ENCODE data around the gene DUSP5.

DUSP5 gene

DNA sequence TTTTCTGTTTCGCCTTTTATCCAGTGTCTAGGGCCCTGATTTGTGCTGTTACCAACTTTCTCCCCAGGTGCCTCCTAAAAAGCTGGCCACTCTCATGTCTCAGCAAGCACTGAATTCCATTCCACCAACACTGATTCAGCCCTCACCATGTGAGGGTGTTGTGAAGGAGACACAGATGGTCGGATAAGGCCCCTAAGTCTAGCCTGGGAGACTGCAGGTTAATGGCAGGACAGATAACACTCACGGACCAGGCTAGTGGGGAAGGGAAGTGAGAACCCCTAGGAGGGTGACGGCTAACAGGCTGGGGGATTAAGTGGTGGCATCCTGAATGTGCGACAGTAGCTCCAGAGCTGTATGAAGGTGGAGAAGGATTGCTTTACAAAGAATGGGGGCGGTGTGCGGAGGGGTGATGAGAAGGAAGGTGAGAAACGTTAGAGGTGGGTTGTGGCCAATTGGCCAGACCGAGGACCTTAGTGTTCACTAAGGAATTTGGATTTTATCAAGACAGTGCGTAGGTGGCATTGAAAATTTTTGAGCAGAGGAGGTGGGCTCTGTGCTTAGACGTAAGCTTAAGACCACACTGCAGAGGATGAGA is 3.8 kb upstream of the DUSP5 start:
- no peaks in the 10 kb centered on the region; the same call in 1 of the 2 replicates for H3K36me3 ChIP-seq (replicated peaks; ENCODE audit: insufficient read depth, low read length)
- no peaks in the 10 kb centered on the region for H3K27me3 ChIP-seq (replicated peaks; ENCODE audit: insufficient read depth, low read length)
- H3K79me2 ChIP-seq (ENCODE audit: low read length): peaks cover 37% of the 10 kb centered on the region
- H4K20me1 ChIP-seq (ENCODE audit: insufficient read depth, low read length): no peaks in the 10 kb centered on the region
- H3K4me3 ChIP-seq (ENCODE audit: low read length): no peak overlapping the region
- TF ChIP-seq EZH2phosphoT487 (IDR thresholded peaks at IDR 0.05; ENCODE audit: low read length) (no peak), EZH2 (optimal IDR thresholded peaks at IDR 0.05; ENCODE audit: low read depth, low read length) (no peak)
- TF ChIP-seq, protein P1, sequence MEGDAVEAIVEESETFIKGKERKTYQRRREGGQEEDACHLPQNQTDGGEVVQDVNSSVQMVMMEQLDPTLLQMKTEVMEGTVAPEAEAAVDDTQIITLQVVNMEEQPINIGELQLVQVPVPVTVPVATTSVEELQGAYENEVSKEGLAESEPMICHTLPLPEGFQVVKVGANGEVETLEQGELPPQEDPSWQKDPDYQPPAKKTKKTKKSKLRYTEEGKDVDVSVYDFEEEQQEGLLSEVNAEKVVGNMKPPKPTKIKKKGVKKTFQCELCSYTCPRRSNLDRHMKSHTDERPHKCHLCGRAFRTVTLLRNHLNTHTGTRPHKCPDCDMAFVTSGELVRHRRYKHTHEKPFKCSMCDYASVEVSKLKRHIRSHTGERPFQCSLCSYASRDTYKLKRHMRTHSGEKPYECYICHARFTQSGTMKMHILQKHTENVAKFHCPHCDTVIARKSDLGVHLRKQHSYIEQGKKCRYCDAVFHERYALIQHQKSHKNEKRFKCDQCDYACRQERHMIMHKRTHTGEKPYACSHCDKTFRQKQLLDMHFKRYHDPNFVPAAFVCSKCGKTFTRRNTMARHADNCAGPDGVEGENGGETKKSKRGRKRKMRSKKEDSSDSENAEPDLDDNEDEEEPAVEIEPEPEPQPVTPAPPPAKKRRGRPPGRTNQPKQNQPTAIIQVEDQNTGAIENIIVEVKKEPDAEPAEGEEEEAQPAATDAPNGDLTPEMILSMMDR (IDR thresholded peaks at IDR 0.05; ENCODE audit: low read length): no peak
- no peak overlapping the region for H3K4me2 ChIP-seq (ENCODE audit: low read depth, low read length)
- H3K9ac ChIP-seq (ENCODE audit: low read length): no peak overlapping the region
- no peak overlapping the region for H3K27ac ChIP-seq (ENCODE audit: low read length)
- peaks cover 6% of the 10 kb centered on the region for H3F3A ChIP-seq (ENCODE audit: insufficient read depth, low read length)
- no peak for DNase-seq
- peaks cover 20% of the 10 kb centered on the region for H3K4me1 ChIP-seq (ENCODE audit: low read length)
- no peaks in the 10 kb centered on the region for H3K9me2 ChIP-seq (replicated peaks; ENCODE audit: insufficient read depth, low read length)
- no peak overlapping the region for H2AFZ ChIP-seq (ENCODE audit: low read length)
- H3K9me3 ChIP-seq (replicated peaks; ENCODE audit: insufficient read depth, low read length): no peaks in the 10 kb centered on the region

DNA sequence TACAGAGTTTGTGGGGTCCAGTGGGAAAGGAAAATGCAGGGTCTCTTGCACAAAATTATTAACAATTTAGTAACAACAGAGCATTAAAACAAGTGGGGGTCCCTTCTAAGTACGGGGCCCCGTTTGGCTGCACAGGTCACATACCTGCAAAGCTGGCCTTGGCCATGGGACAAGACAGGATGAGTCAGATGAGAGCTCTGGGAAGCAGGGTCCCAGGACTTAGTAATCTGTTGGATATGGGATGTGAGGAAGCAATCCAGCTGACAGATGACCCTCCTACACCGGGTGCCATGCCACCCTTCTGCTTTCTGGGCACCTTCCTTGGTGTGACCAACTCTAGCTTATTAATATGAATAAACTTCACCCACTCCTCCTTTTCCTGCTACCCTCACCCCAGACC is 3.2 kb upstream of the DUSP5 start:
- Histone ChIP-seq H3K4me1 (ENCODE audit: low read length) (peaks cover 20% of the 10 kb centered on the region), H3K9me3 (replicated peaks; ENCODE audit: insufficient read depth, low read length) (no peaks in the 10 kb centered on the region), H3K4me3 (ENCODE audit: low read length) (no peak overlapping the region), H3K27ac (ENCODE audit: low read length) (no peak overlapping the region), H3K9me2 (replicated peaks; ENCODE audit: insufficient read depth, low read length) (no peaks in the 10 kb centered on the region), H3F3A (ENCODE audit: insufficient read depth, low read length) (peaks cover 12% of the 10 kb centered on the region), H3K79me2 (ENCODE audit: low read length) (peaks cover 43% of the 10 kb centered on the region), H3K27me3 (replicated peaks; ENCODE audit: insufficient read depth, low read length) (no peaks in the 10 kb centered on the region), H3K9ac (ENCODE audit: low read length) (no peak overlapping the region), H4K20me1 (ENCODE audit: insufficient read depth, low read length) (no peaks in the 10 kb centered on the region), H3K4me2 (ENCODE audit: low read depth, low read length) (no peak overlapping the region), H2AFZ (ENCODE audit: low read length) (no peak overlapping the region), H3K36me3 (replicated peaks; ENCODE audit: insufficient read depth, low read length) (no peaks in the 10 kb centered on the region; the same call in 1 of the 2 replicates)
- DNase-seq: no peak
- TF ChIP-seq EZH2phosphoT487 (IDR thresholded peaks at IDR 0.05; ENCODE audit: low read length): no peak
- TF ChIP-seq, protein P1 (IDR thresholded peaks at IDR 0.05; ENCODE audit: low read length): no peak
- TF ChIP-seq EZH2 (optimal IDR thresholded peaks at IDR 0.05; ENCODE audit: low read depth, low read length): no peak

DNA sequence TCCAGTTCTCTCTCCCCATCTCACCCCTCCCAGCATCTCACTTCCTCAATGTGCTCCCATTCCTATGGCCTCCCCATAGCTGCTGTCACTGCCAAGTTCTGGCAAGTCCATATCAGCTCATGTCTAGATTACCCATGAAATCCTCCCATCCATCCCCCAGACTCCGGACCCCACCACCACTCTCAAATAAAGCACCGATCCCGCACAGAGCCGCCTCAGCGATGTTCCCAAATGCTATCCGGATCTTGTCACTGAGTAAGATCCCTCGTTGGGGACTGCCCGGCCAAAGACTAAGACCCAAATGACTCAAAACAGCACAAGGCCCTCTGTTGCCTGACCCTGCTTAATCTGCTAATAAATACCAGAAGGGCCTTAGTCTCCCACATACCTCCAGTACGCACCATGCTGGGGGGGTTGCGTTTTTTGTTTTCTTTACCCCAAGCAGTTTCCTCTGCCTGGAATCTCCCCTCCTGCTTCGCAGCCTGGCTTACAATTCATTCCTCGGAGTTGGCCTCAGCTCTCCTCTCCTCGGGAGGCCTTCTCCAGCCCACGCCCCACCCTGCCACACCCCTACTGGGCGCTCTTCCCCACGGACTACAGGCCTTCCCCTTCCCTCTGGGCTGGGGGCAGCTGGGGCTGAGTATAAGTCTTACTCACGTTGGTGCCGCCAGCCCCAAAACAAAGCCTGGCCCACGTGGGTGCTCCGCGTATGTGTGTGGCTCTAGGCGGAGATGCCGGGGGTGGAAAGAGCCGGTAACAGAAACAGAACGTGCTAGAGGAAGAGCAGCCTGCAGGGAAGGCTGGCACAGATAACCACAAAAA is 1.8 kb upstream of the DUSP5 start:
- Histone ChIP-seq H3K4me2 (ENCODE audit: low read depth, low read length) (peak overlapping the region; percentile 74), H3K4me3 (ENCODE audit: low read length) (peak overlapping the region; percentile 90), H3K79me2 (ENCODE audit: low read length) (peaks cover 57% of the 10 kb centered on the region), H2AFZ (ENCODE audit: low read length) (no peak overlapping the region), H3K4me1 (ENCODE audit: low read length) (peaks cover 20% of the 10 kb centered on the region), H3K27me3 (replicated peaks; ENCODE audit: insufficient read depth, low read length) (no peaks in the 10 kb centered on the region), H3F3A (ENCODE audit: insufficient read depth, low read length) (peaks cover 27% of the 10 kb centered on the region), H4K20me1 (ENCODE audit: insufficient read depth, low read length) (peaks cover 1% of the 10 kb centered on the region; the same call in 1 of the 2 replicates), H3K27ac (ENCODE audit: low read length) (no peak overlapping the region), H3K9ac (ENCODE audit: low read length) (peak overlapping the region; percentile 92; the same call in 1 of the 2 replicates), H3K36me3 (replicated peaks; ENCODE audit: insufficient read depth, low read length) (peaks cover 7% of the 10 kb centered on the region; the same call in 1 of the 2 replicates), H3K9me3 (replicated peaks; ENCODE audit: insufficient read depth, low read length) (no peaks in the 10 kb centered on the region), H3K9me2 (replicated peaks; ENCODE audit: insufficient read depth, low read length) (no peaks in the 10 kb centered on the region)
- no peak for DNase-seq
- TF ChIP-seq, protein P1 (IDR thresholded peaks at IDR 0.05; ENCODE audit: low read length): no peak
- TF ChIP-seq EZH2phosphoT487 (IDR thresholded peaks at IDR 0.05; ENCODE audit: low read length) (no peak), EZH2 (optimal IDR thresholded peaks at IDR 0.05; ENCODE audit: low read depth, low read length) (no peak)
